ENCODE results near the gene MT1G.
A peak's percentile ranks its signal among the peaks of the same experiment; 100 is the strongest.

MT1G gene

DNA sequence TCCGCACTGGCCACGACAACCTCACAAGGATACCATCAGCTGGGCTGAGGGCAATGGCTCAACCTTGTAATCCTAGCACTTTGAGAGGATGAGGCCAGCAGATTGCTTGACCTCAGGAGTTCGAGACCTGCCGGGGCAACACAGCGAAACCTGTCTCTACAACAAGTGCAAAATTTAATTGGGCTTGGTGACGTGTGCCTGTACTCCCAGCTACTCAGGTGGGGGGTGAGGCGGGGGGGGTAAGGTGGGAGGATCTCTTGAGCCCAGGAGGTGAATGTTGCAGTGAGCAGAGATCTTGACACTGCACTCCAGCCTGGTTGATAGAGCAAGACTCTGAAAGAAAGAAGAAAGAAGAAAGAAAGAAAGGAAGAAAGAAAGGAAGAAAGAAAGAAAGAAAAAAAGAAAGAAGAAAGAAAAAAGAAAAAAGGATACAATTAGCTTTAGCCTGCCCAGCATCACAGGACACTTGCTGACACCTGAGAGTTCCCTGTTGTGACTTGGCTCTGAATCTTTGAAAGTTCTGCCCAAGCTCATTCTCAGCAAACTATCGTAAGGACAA is 47.4 kb downstream of the MT1G start:
- TF ChIP-seq CTCF (conservative IDR thresholded peaks at IDR 0.05; ENCODE audit: low read depth, low read length) = no peak
- no peak overlapping the region for H3K4me3 ChIP-seq (ENCODE audit: low read length)
- no peak for DNase-seq (ENCODE audit: low read depth)

- H3K4me3 ChIP-seq (ENCODE audit: low read length) = no peak overlapping the region
- DNase-seq (ENCODE audit: low read depth) = no peak
- TF ChIP-seq CTCF (conservative IDR thresholded peaks at IDR 0.05; ENCODE audit: low read depth, low read length) = no peak
Measured at GRCh38 chr16:56618138-56618537, 49.7 kb downstream of the MT1G start.

DNA sequence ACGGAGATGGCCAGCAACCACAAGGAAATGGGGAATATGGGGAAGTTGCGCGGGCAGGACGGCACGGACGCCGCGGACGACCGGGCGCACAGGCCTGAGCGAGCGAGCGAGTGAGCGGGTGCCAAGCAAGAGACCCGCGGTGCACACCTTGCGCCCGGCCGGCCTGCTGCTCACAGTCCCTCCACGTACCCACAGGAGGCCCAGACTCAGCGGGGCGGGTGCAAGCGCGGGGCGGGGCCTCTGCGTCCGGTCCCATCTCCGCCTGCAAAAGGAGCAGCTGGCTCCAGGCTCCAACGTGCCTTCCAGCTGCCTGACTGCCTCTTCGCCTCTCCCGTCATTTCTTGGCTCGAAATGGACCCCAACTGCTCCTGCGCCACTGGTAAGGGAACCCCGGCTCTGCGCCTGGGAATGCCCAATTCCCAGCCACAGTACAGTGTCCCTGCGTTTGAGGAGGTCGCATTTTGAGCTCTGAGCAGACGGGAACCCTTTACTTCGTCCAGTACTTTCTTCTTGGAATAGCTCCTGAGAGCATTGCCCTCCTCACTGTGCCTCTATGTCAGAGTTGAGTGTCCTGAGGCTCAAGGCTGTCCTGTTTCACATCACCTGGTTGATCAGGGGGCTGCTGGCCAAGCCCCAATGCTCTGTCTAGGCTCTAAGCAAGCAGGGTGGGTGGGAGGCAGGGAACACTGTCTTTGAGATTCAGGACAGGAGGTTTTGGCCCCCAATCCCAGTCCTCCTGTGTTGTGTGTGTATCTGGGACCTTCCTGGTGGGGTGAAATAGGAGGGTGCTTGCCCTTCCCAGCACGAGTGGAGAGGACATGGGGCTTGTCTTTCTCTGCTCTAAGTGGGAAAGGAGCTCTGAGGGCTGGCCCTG is 50.4 kb downstream of the MT1G start:
- H3K4me3 ChIP-seq (ENCODE audit: low read length) = peak overlapping the region; percentile 37
- DNase-seq (ENCODE audit: low read depth) = no peak
- TF ChIP-seq CTCF (conservative IDR thresholded peaks at IDR 0.05; ENCODE audit: low read depth, low read length) = no peak

Data from retinal pigment epithelial cell (primary cell).